Measurements from ENCODE around the gene SLAMF9.

DNA sequence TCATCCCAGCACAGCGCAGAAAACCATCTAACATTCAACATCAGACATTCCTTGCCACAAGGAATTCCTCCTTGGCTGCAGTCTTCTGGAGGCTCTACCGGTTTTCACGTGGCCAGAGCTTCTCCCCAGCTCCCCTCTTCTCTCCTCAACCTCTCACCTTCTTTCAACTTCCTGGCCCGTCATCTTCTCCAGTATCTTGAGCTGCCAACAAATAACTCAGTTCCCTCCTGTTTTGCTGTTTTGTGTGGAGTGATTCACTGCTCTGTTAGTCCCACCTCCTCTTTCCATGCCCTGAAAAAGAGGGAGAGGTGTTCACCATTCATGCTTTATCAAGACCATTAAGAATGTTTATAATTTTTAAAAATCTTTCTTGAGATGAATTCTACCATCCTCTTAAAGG is 45.2 kb upstream of the SLAMF9 start:
- no peak for TF ChIP-seq CTCF (IDR thresholded peaks at IDR 0.05; ENCODE audit: insufficient read depth, low read length, poor library complexity, severe bottlenecking)
- no peak for TF ChIP-seq EZH2phosphoT487 (conservative IDR thresholded peaks at IDR 0.05; ENCODE audit: low read length)

Measured in SU-DHL-6 (cell line).